ENCODE results near the gene NR1H4. TPM values are rescaled to one million over a fixed set of nuclear protein-coding genes. Genes with fewer than 3 reads are reported as not detected.

NR1H4 gene
- total RNA-seq, 1 experiment from 2014 or later, result not detected

- ChIA-PET CTCF (no interaction called here), POLR2A (no interaction called here)
- no TSS peak for BruUV-seq (replicated peaks)
- Mint-ChIP-seq H3K27me3 (ENCODE audit: insufficient read depth, unreplicated experiment) (no peaks in the 10 kb centered on the region), H3K4me3 (ENCODE audit: unreplicated experiment) (no peak overlapping the region), H3K27ac (ENCODE audit: unreplicated experiment) (no peak overlapping the region), H3K9me3 (ENCODE audit: unreplicated experiment) (no peaks in the 10 kb centered on the region), H3K4me1 (ENCODE audit: low read depth, unreplicated experiment) (no peaks in the 10 kb centered on the region), H3K36me3 (ENCODE audit: insufficient read depth, unreplicated experiment) (no peaks in the 10 kb centered on the region)
- no peak overlapping the region for H3K4me3 ChIP-seq (ENCODE audit: low read depth, low read length)
- no peak for DNase-seq
- no peak for TF ChIP-seq CTCF (IDR thresholded peaks at IDR 0.05; ENCODE audit: insufficient read depth in 1 of 2, low read depth in 1 of 2, low read length in 1 of 2, severe bottlenecking in 1 of 2, unreplicated experiment in 1 of 2)
- intact Hi-C loops (cut with micrococcal nuclease; ENCODE audit: unreplicated experiment), result no loop called here
- H3K9me3 ChIP-seq, result no peaks in the 10 kb centered on the region
- H3K4me1 ChIP-seq, result peaks cover 5% of the 10 kb centered on the region
- H3K36me3 ChIP-seq (ENCODE audit: control insufficient read depth, insufficient read depth, low read length), result no peaks in the 10 kb centered on the region
- no peaks in the 10 kb centered on the region for H3K27me3 ChIP-seq (replicated peaks; ENCODE audit: control insufficient read depth, insufficient read depth, low read length)
Measured at GRCh38 chr12:100489251-100489820, 15.7 kb downstream of the NR1H4 start.

- no peak overlapping the region for H3K4me3 Mint-ChIP-seq (ENCODE audit: unreplicated experiment)
- no peaks in the 10 kb centered on the region for H3K27me3 Mint-ChIP-seq (ENCODE audit: insufficient read depth, unreplicated experiment)
- BruUV-seq (replicated peaks), result no TSS peak
- DNase-seq, result no peak
- no peaks in the 10 kb centered on the region for H3K9me3 ChIP-seq
- H3K36me3 Mint-ChIP-seq (ENCODE audit: insufficient read depth, unreplicated experiment), result no peaks in the 10 kb centered on the region
- no peaks in the 10 kb centered on the region for H3K9me3 Mint-ChIP-seq (ENCODE audit: unreplicated experiment)
- ChIA-PET POLR2A (no interaction called here), CTCF (no interaction called here)
- H3K4me1 Mint-ChIP-seq (ENCODE audit: low read depth, unreplicated experiment), result no peaks in the 10 kb centered on the region
- TF ChIP-seq CTCF (IDR thresholded peaks at IDR 0.05; ENCODE audit: insufficient read depth in 1 of 2, low read depth in 1 of 2, low read length in 1 of 2, severe bottlenecking in 1 of 2, unreplicated experiment in 1 of 2), result no peak
- H3K36me3 ChIP-seq (ENCODE audit: control insufficient read depth, insufficient read depth, low read length), result no peaks in the 10 kb centered on the region
- H3K27ac Mint-ChIP-seq (ENCODE audit: unreplicated experiment), result no peak overlapping the region
- no peaks in the 10 kb centered on the region for H3K27me3 ChIP-seq (replicated peaks; ENCODE audit: control insufficient read depth, insufficient read depth, low read length)
- no peak overlapping the region for H3K4me3 ChIP-seq (ENCODE audit: low read depth, low read length)
- H3K4me1 ChIP-seq, result no peaks in the 10 kb centered on the region
- intact Hi-C loops (cut with micrococcal nuclease; ENCODE audit: unreplicated experiment), result no loop called here
Measured at GRCh38 chr12:100490056-100490455, 16.4 kb downstream of the NR1H4 start.

- Histone ChIP-seq H3K36me3 (ENCODE audit: control insufficient read depth, insufficient read depth, low read length) (no peaks in the 10 kb centered on the region), H3K27me3 (replicated peaks; ENCODE audit: control insufficient read depth, insufficient read depth, low read length) (no peaks in the 10 kb centered on the region), H3K4me3 (ENCODE audit: low read depth, low read length) (no peak overlapping the region), H3K4me1 (no peaks in the 10 kb centered on the region), H3K9me3 (no peaks in the 10 kb centered on the region)
- Mint-ChIP-seq H3K36me3 (ENCODE audit: insufficient read depth, unreplicated experiment) (no peaks in the 10 kb centered on the region), H3K4me3 (ENCODE audit: unreplicated experiment) (no peak overlapping the region), H3K4me1 (ENCODE audit: low read depth, unreplicated experiment) (no peaks in the 10 kb centered on the region), H3K27ac (ENCODE audit: unreplicated experiment) (no peak overlapping the region), H3K9me3 (ENCODE audit: unreplicated experiment) (no peaks in the 10 kb centered on the region), H3K27me3 (ENCODE audit: insufficient read depth, unreplicated experiment) (no peaks in the 10 kb centered on the region)
- CTCF ChIA-PET, result no interaction called here
- intact Hi-C loops (cut with micrococcal nuclease; ENCODE audit: unreplicated experiment), result no loop called here
- no peak for TF ChIP-seq CTCF (IDR thresholded peaks at IDR 0.05; ENCODE audit: insufficient read depth in 1 of 2, low read depth in 1 of 2, low read length in 1 of 2, severe bottlenecking in 1 of 2, unreplicated experiment in 1 of 2)
- no peak for DNase-seq
- POLR2A ChIA-PET, result no interaction called here
- no TSS peak for BruUV-seq (replicated peaks)
Measured at GRCh38 chr12:100491104-100491503, 17.4 kb downstream of the NR1H4 start.

Measured in Caco-2 (cell line).